ENCODE results near the gene C16orf95.

C16orf95 gene

DNA sequence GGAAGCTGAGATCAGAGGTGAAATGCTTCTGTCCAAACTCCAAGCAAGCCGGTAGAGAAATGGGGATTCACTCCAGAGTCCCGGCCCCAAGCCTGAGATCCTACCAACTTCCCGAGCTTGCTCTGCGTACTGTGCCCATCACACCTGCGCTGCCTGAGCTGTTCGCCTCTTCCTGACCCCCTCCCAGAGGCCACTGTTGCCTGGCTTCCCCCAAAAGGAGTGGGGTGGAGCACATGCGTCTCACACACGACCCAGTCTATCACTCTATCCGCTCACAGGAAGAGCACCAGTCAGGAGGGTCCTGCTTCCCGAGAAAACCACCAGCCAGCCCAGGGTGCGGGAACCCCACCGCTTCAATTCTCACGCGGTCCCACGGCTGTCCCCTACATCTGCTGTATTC lies 13.5 kb upstream of the C16orf95 start:
- CTCF ChIA-PET, result interaction anchor here (0.6 kb wide), 1 partner anchor 29 kb away, joined by 3 read pairs; no protein-coding TSS in a partner anchor
- TF ChIP-seq BHLHE40 (IDR thresholded peaks at IDR 0.05; ENCODE audit: borderline replicate concordance) (no peak), LEF1 (IDR thresholded peaks at IDR 0.05; ENCODE audit: borderline replicate concordance) (no peak), NFRKB (IDR thresholded peaks at IDR 0.05) (no peak), ZNF384 (IDR thresholded peaks at IDR 0.05) (no peak), FOXM1 (IDR thresholded peaks at IDR 0.05; ENCODE audit: borderline replicate concordance) (no peak), FOXK2 (IDR thresholded peaks at IDR 0.05) (no peak), SUZ12 (IDR thresholded peaks at IDR 0.05) (no peak), ELF4 (IDR thresholded peaks at IDR 0.05) (no peak), HDGF (IDR thresholded peaks at IDR 0.05; ENCODE audit: borderline replicate concordance) (no peak), FOXA1 (IDR thresholded peaks at IDR 0.05) (no peak), CTBP1 (IDR thresholded peaks at IDR 0.05; ENCODE audit: borderline replicate concordance) (no peak), L3MBTL2 (conservative IDR thresholded peaks at IDR 0.05) (no peak), TARDBP (IDR thresholded peaks at IDR 0.05) (no peak), ARNT (IDR thresholded peaks at IDR 0.05) (no peak)
- TF ChIP-seq, protein P1, sequence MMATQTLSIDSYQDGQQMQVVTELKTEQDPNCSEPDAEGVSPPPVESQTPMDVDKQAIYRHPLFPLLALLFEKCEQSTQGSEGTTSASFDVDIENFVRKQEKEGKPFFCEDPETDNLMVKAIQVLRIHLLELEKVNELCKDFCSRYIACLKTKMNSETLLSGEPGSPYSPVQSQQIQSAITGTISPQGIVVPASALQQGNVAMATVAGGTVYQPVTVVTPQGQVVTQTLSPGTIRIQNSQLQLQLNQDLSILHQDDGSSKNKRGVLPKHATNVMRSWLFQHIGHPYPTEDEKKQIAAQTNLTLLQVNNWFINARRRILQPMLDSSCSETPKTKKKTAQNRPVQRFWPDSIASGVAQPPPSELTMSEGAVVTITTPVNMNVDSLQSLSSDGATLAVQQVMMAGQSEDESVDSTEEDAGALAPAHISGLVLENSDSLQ (IDR thresholded peaks at IDR 0.05), result no peak
- no peak for DNase-seq (ENCODE audit: extremely low spot score)
- POLR2A ChIA-PET, result no interaction called here

DNA sequence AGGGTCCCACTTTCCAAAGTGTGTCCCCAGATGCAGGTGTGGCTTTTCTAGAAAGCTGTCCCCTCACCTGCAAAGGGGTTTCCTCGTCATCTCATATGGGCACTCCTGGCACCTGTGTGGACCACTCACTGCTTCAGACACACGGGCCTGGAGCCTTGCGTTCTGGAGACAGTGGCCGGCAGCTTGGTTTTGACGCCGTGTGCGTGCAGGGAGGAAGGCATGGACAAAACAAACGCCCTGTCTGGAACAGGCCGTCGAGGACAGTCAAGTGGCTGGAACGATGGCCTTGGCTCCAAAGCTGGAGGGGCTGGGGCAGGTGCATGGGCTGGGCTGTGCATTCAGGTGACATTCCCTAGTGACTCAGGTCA lies 13.0 kb upstream of the C16orf95 start:
- no peak for DNase-seq (ENCODE audit: extremely low spot score)
- ChIA-PET CTCF (no interaction called here), POLR2A (no interaction called here)
- no peak for TF ChIP-seq L3MBTL2 (conservative IDR thresholded peaks at IDR 0.05)

DNA sequence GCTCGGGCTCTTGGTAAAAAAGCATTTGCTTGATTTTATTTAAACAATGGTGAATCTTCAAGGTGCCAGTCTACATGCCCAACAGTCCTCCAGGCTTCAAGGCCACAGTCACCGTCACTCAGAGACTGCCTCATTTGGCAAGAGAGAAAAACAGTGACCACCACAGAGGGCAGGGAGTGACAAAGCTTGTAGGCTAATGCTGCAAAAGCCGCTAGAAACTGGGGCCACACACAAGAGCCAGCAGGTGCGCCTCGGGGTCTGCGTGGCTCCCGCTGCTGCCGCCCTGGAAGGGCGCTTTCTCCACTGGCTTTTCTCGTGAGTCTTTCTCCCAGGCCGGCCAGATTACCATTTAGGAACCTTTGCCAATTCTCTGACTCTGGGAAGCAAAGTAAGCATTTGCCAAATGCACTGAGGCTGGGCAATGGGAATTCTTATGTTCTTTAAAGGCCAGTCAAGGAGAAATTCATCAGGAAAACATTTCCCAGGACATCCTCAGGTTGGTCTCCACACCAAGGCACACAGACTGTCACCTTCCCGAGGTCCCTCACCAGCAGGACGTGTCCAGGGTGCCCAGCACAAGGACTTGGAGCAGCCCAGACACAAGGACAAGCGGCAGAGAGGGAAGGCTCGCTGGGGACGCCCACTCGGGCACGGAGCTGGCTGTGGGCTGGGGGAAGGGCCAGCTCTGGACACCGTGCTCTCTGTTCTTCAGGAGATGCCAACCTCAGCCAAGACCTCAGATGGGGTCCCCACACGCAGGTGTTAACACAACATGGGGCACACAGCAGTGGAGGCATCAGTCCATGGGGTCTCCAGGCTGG lies 12.5 kb upstream of the C16orf95 start:
- ChIA-PET CTCF (no interaction called here), POLR2A (no interaction called here)
- no peak for DNase-seq (ENCODE audit: extremely low spot score)
- no peak for TF ChIP-seq HDGF (IDR thresholded peaks at IDR 0.05; ENCODE audit: borderline replicate concordance)
- TF ChIP-seq FOXA1 (IDR thresholded peaks at IDR 0.05), result no peak
- no peak for TF ChIP-seq SP1 (IDR thresholded peaks at IDR 0.05)
- no peak for TF ChIP-seq CTBP1 (IDR thresholded peaks at IDR 0.05; ENCODE audit: borderline replicate concordance)
- no peak for TF ChIP-seq FOXK2 (IDR thresholded peaks at IDR 0.05)
- no peak for TF ChIP-seq ZNF384 (IDR thresholded peaks at IDR 0.05)
- no peak for TF ChIP-seq TARDBP (IDR thresholded peaks at IDR 0.05)
- TF ChIP-seq LEF1 (IDR thresholded peaks at IDR 0.05; ENCODE audit: borderline replicate concordance), result no peak
- TF ChIP-seq NFRKB (IDR thresholded peaks at IDR 0.05), result no peak
- TF ChIP-seq BHLHE40 (IDR thresholded peaks at IDR 0.05; ENCODE audit: borderline replicate concordance), result no peak
- no peak for TF ChIP-seq L3MBTL2 (conservative IDR thresholded peaks at IDR 0.05)
- no peak for TF ChIP-seq SUZ12 (IDR thresholded peaks at IDR 0.05)

DNA sequence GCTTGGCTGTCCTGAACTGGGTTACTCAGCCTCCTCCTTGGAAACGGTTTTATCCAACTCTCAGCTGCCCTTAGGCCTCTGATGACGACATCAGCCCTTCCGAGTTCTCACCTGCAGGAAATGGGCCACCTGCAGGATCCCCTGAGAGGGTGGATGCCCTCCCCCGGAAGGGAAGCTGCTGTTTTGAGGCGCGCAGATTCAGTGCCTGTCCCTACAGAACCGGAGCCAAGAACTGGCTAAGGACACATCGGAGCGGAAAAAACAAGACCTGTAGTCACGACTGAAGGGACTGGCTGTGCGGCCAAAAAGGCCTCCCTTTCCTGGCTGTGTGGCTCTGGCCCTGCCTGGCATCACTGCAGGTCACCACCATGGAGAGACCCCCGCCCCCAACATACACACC lies 11.7 kb upstream of the C16orf95 start:
- ChIA-PET POLR2A (no interaction called here), CTCF (interaction anchor here (0.5 kb wide), 1 partner anchor 65 kb away, joined by 5 read pairs; no protein-coding TSS in a partner anchor)
- no peak for DNase-seq (ENCODE audit: extremely low spot score)
- TF ChIP-seq BHLHE40 (IDR thresholded peaks at IDR 0.05; ENCODE audit: borderline replicate concordance), result no peak
- TF ChIP-seq CTBP1 (IDR thresholded peaks at IDR 0.05; ENCODE audit: borderline replicate concordance), result no peak
- no peak for TF ChIP-seq ARNT (IDR thresholded peaks at IDR 0.05)

DNA sequence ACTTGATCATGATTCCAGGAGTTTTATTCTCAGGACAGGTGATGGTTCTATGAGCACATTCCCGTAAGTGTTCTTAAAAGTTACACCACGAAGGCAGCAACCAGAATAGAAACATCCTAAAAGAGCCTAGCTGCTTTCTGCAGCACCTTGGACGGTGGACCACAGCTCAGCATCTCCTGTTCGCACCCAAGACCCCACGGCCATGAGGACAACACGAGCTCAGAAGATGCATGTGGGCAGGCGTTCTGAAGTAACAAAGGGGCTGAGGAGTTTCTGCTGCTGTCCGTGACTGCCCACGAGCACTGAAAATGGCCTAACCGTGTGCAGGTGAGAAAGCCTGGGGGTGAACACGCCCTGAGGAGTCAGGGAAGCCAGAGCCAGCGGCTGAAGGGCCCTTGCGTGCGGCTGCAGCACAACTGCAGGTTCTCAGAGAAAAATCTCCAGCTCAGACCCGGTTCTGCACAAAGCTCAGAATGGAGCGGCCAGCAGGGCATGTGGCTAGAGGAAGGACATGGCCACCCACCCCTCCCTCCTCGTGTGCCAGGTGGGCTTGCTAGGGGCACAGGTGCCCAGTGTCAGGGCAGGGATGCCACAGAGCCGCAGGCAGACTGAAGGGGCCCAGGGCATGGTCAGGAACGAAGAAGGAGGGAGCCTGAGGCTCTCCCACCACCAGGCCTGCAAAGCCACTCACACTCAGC lies 10.8 kb upstream of the C16orf95 start:
- ChIA-PET POLR2A (interaction anchor here (1.3 to 2.8 kb wide), 3 partner anchors 10 to 61 kb away, joined by 3 to 10 read pairs (median 10); partner anchors contain the start of genes C16orf95 and FBXO31), CTCF (no interaction called here)
- DNase-seq (ENCODE audit: extremely low spot score), result no peak
- no peak for TF ChIP-seq SUZ12 (IDR thresholded peaks at IDR 0.05)
- TF ChIP-seq NFRKB (IDR thresholded peaks at IDR 0.05), result no peak
- TF ChIP-seq, protein P1 (IDR thresholded peaks at IDR 0.05), result no peak
- no peak for TF ChIP-seq L3MBTL2 (conservative IDR thresholded peaks at IDR 0.05)
- TF ChIP-seq ARNT (IDR thresholded peaks at IDR 0.05), result no peak
- TF ChIP-seq FOXM1 (IDR thresholded peaks at IDR 0.05; ENCODE audit: borderline replicate concordance), result no peak
- TF ChIP-seq FOXA1 (IDR thresholded peaks at IDR 0.05), result no peak
- no peak for TF ChIP-seq HDGF (IDR thresholded peaks at IDR 0.05; ENCODE audit: borderline replicate concordance)
- TF ChIP-seq TARDBP (IDR thresholded peaks at IDR 0.05), result no peak
- no peak for TF ChIP-seq FOXK2 (IDR thresholded peaks at IDR 0.05)
- TF ChIP-seq BHLHE40 (IDR thresholded peaks at IDR 0.05; ENCODE audit: borderline replicate concordance), result no peak
- TF ChIP-seq ZNF384 (IDR thresholded peaks at IDR 0.05), result no peak

DNA sequence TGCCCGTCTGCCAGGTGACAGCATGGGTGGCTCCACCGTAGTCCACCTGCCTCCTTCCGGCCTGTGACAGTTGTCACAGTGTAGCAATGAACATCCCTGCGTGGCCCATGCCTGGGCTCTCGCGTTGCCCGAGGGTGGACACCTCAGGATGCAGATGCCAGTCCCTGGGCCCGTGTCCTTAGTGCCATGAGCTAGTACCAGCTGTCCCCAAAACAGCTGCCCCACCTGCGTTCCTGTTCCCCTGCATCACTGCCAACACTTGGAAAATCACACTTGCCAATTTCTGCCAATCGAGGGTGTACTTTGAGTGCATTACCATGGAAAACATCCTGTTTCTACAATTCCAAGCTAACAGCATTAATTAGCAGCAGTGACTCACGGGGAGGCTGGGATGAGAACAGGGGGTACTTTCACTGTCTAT lies 9.0 kb upstream of the C16orf95 start:
- TF ChIP-seq HDGF (IDR thresholded peaks at IDR 0.05; ENCODE audit: borderline replicate concordance) (no peak), ARNT (IDR thresholded peaks at IDR 0.05) (no peak), SP1 (IDR thresholded peaks at IDR 0.05) (no peak), CTBP1 (IDR thresholded peaks at IDR 0.05; ENCODE audit: borderline replicate concordance) (no peak), ZNF384 (IDR thresholded peaks at IDR 0.05) (no peak), L3MBTL2 (conservative IDR thresholded peaks at IDR 0.05) (no peak), FOXK2 (IDR thresholded peaks at IDR 0.05) (no peak), TARDBP (IDR thresholded peaks at IDR 0.05) (no peak), LEF1 (IDR thresholded peaks at IDR 0.05; ENCODE audit: borderline replicate concordance) (no peak), NFRKB (IDR thresholded peaks at IDR 0.05) (no peak), FOXM1 (IDR thresholded peaks at IDR 0.05; ENCODE audit: borderline replicate concordance) (no peak), BHLHE40 (IDR thresholded peaks at IDR 0.05; ENCODE audit: borderline replicate concordance) (no peak), SUZ12 (IDR thresholded peaks at IDR 0.05) (no peak), ELF4 (IDR thresholded peaks at IDR 0.05) (no peak), FOXA1 (IDR thresholded peaks at IDR 0.05) (no peak)
- TF ChIP-seq, protein P1 (IDR thresholded peaks at IDR 0.05), result no peak
- ChIA-PET POLR2A (interaction anchor here (1.9 to 2.8 kb wide), 2 partner anchors 8 to 57 kb away, joined by 10 read pairs; partner anchors contain the start of genes C16orf95 and FBXO31), CTCF (no interaction called here)
- DNase-seq (ENCODE audit: extremely low spot score), result no peak

Data from HEK293T (cell line).